ENCODE measurements around the gene MARVELD1. TPM values are rescaled to one million over a fixed set of nuclear protein-coding genes. Genes with fewer than 3 reads are reported as not detected.

The MARVELD1 gene
- total and polyA plus RNA-seq, 2 experiments from 2014 or later = 7.3 to 23.7 TPM

- Histone ChIP-seq H2AFZ (no peak overlapping the region), H3K27me3 (ENCODE audit: insufficient read depth) (no peaks in the 10 kb centered on the region), H3K9me2 (ENCODE audit: insufficient read depth) (no peaks in the 10 kb centered on the region), H3K36me3 (ENCODE audit: insufficient read depth) (peaks cover 4% of the 10 kb centered on the region; the same call in 1 of the 2 replicates), H3F3A (replicated peaks; ENCODE audit: low read depth) (no peaks in the 10 kb centered on the region), H4K20me1 (replicated peaks; ENCODE audit: insufficient read depth) (no peaks in the 10 kb centered on the region), H3K4me1 (ENCODE audit: insufficient read depth) (peaks cover 7% of the 10 kb centered on the region; the same call in 1 of the 2 replicates), H3K27ac (ENCODE audit: low read depth) (no peak overlapping the region), H3K4me2 (no peak overlapping the region), H3K4me3 (no peak overlapping the region), H3K79me2 (replicated peaks; ENCODE audit: insufficient read depth) (no peaks in the 10 kb centered on the region)
- Mint-ChIP-seq H3K9me3 (no peaks in the 10 kb centered on the region), H3K4me3 (no peak overlapping the region), H3K36me3 (ENCODE audit: low read depth) (peaks cover 42% of the 10 kb centered on the region), H3K27ac (peak overlapping the region; percentile 60; the same call in 1 of the 2 replicates), H3K4me1 (peaks cover 29% of the 10 kb centered on the region), H3K27me3 (ENCODE audit: insufficient read depth, low read depth, poor library complexity) (peaks cover 21% of the 10 kb centered on the region)
- DNase-seq (ENCODE audit: low spot score) (no peak), ATAC-seq (no peak)
- TF ChIP-seq EZH2 (IDR thresholded peaks at IDR 0.05; ENCODE audit: low read depth, unreplicated experiment) (no peak), JUNB (IDR thresholded peaks at IDR 0.05; ENCODE audit: unreplicated experiment) (no peak), ZNF462 (CRISPR knock-in tag; IDR thresholded peaks at IDR 0.05) (no peak), ETS1 (IDR thresholded peaks at IDR 0.05) (no peak), POLR2AphosphoS5 (IDR thresholded peaks at IDR 0.05; ENCODE audit: low read depth) (no peak), NANOG (IDR thresholded peaks at IDR 0.05; ENCODE audit: borderline replicate concordance) (no peak), EZH2phosphoT487 (IDR thresholded peaks at IDR 0.05; ENCODE audit: unreplicated experiment) (no peak), CREB1 (CRISPR knock-in tag; IDR thresholded peaks at IDR 0.05; ENCODE audit: low read depth) (no peak), CTCF (conservative IDR thresholded peaks at IDR 0.05; ENCODE audit: low read depth in 2 of 2) (no peak), ZNF331 (CRISPR knock-in tag; IDR thresholded peaks at IDR 0.05; ENCODE audit: low read depth) (no peak), STAT1 (IDR thresholded peaks at IDR 0.05; ENCODE audit: unreplicated experiment) (no peak), REST (IDR thresholded peaks at IDR 0.05; ENCODE audit: unreplicated experiment) (no peak), ZNF114 (CRISPR knock-in tag; IDR thresholded peaks at IDR 0.05) (no peak)
Measured at GRCh38 chr10:97761331-97761865, 47.9 kb downstream of the MARVELD1 start.
